HepG2 (cell line): ENCODE data around the gene NSL1. TPM values are rescaled to one million over a fixed set of nuclear protein-coding genes. Genes with fewer than 3 reads are reported as not detected.
A peak's percentile ranks its signal among the peaks of the same experiment; 100 is the strongest.

Experiments used
- FOXK1 ChIP-seq: sonication (generic); formaldehyde crosslinking; IDR thresholded peaks from 2 replicates; pipeline ENCODE4 v1.4.0; 2020; ENCODE audit warnings: low read depth, missing genetic modification reagents, borderline replicate concordance
- FOXO1 ChIP-seq: sonication (generic); formaldehyde crosslinking; IDR thresholded peaks from 2 replicates; pipeline ENCODE4 v1.4.0; 2020; ENCODE audit warnings: missing genetic modification reagents
- HNF1A ChIP-seq, 2 experiments: sonication (generic) in 1 of 2; formaldehyde crosslinking in 1 of 2; IDR thresholded peaks; 2 replicates each; pipeline versions ENCODE4 v1.4.0 to v1.6.1; 2016 to 2020; ENCODE audit warnings: borderline replicate concordance in 1 of 2, low read depth in 1 of 2, mild to moderate bottlenecking in 1 of 2, missing genetic modification reagents in 1 of 2
- MAZ ChIP-seq, 2 experiments: sonication (generic) in 1 of 2; formaldehyde crosslinking in 1 of 2; IDR thresholded peaks; 2 replicates each; pipeline versions ENCODE4 v1.5.0 to v1.6.1; 2012 to 2020; ENCODE audit warnings: low read depth in 2 of 2, mild to moderate bottlenecking in 2 of 2, borderline replicate concordance in 1 of 2, improper control_type of control experiment in 1 of 2, low read length in 1 of 2, missing genetic modification reagents in 1 of 2, moderate library complexity in 1 of 2
- NFKB2 ChIP-seq: sonication (generic); formaldehyde crosslinking; IDR thresholded peaks from 2 replicates; pipeline ENCODE4 v1.4.0; 2020; ENCODE audit warnings: missing genetic modification reagents, borderline replicate concordance
- ZNF17 ChIP-seq: sonication (generic); formaldehyde crosslinking; IDR thresholded peaks from 2 replicates; pipeline ENCODE4 v1.5.0; 2020; ENCODE audit warnings: mild to moderate bottlenecking, missing genetic modification reagents
- ZNF784 ChIP-seq: sonication (generic); formaldehyde crosslinking; IDR thresholded peaks from 2 replicates; pipeline ENCODE4 v1.5.1; 2020; ENCODE audit warnings: missing genetic modification reagents, mild to moderate bottlenecking, borderline replicate concordance
- ZNF792 ChIP-seq: IDR thresholded peaks from 2 replicates; pipeline ENCODE4 v1.6.1; 2016
- polyA plus RNA-seq, 8 experiments: library from polyadenylated mRNA; depleted of rRNA in 3 of 8; stranded (reverse) in 7 of 8; unstranded in 1 of 8; fragments of >200 nt; fragmentation: Illumina TruSeq in 4 of 8; extraction: Trizol in 4 of 8; gene quantifications; 2 replicates each; pipeline versions ENCODE4 v1.2.1 to v1.2.3, GENCODE V29; 2011 to 2016; ENCODE audit warnings: low read depth in 4 of 8, missing spikeins in 1 of 8, mixed read lengths in 1 of 8; ENCODE audit not compliant: insufficient read depth in 1 of 8
- total RNA-seq, 5 experiments: library from RNA; depleted of rRNA; stranded (reverse); fragments of >200 nt; fragmentation: Illumina TruSeq; extraction: Trizol; gene quantifications; 2 replicates each; pipeline ENCODE4 v1.2.3, GENCODE V29; 2016; ENCODE audit warnings: low read depth in 1 of 5
- TF ChIP-seq, protein P1 (sequence below): IDR thresholded peaks from 2 replicates; pipeline ENCODE4 v1.4.0; 2020; ENCODE audit warnings: mild to moderate bottlenecking, missing genetic modification reagents
- TF ChIP-seq, protein P2 (sequence below): sonication (generic); formaldehyde crosslinking; IDR thresholded peaks from 2 replicates; pipeline ENCODE4 v1.4.0; 2020; ENCODE audit warnings: mild to moderate bottlenecking, missing genetic modification reagents, borderline replicate concordance
- TF ChIP-seq, protein P3 (sequence below): sonication (generic); formaldehyde crosslinking; IDR thresholded peaks from 2 replicates; pipeline ENCODE4 v1.4.0; 2020; ENCODE audit warnings: mild to moderate bottlenecking, missing genetic modification reagents

Gene NSL1
- total and polyA plus RNA-seq, 2 of the 13 experiments (the other 11 are each of a cell fraction or from before 2014, with no cell fraction given) = 34.5 to 77.4 TPM

DNA sequence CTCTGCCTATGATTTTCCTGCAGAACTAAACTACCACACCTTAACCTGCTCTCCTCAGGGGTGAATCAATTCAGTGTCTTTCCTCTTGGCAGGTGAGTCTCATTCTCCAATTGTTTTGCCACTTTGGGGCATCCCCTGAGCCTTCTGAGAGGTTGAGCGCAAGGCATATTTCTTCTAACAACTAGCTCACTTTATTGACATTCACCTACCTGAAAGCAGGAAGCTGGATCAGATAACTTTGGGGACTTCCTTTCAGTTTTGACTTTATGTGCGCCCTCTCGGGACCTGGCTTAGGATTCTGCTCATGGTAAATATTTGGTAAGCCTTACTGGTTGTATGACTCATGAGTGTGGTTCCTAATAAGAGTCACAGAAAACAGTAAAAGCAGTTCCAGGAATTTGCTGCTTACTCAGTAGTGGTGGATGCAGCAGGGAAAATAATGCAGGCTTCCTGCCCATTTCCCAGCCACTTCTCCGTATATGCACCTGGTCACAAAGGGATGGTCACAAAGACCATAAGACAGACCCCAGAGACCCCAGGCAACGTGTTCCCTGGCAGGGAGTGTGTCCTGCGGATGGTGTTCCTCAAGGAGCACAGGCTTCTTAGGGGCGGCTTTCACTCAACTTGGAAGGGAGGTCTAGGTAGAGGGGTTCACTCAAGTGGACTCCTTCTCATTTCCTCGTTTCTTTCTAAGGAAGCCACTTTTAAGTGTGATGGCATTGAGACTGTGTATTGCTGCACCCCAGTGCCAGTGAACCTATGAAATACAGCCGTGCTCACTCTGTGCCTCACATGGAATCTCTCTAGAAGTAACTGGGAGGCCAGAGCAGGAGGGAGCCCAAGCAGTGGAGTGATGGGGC, 70.0 kb downstream of the NSL1 start (continued):
- peak; percentile 89; the same call in 1 of the 2 replicates for TF ChIP-seq ZNF792
- TF ChIP-seq NFKB2 (CRISPR knock-in tag) = no peak
- no peak for TF ChIP-seq ZNF17 (CRISPR knock-in tag)
- TF ChIP-seq, protein P1, sequence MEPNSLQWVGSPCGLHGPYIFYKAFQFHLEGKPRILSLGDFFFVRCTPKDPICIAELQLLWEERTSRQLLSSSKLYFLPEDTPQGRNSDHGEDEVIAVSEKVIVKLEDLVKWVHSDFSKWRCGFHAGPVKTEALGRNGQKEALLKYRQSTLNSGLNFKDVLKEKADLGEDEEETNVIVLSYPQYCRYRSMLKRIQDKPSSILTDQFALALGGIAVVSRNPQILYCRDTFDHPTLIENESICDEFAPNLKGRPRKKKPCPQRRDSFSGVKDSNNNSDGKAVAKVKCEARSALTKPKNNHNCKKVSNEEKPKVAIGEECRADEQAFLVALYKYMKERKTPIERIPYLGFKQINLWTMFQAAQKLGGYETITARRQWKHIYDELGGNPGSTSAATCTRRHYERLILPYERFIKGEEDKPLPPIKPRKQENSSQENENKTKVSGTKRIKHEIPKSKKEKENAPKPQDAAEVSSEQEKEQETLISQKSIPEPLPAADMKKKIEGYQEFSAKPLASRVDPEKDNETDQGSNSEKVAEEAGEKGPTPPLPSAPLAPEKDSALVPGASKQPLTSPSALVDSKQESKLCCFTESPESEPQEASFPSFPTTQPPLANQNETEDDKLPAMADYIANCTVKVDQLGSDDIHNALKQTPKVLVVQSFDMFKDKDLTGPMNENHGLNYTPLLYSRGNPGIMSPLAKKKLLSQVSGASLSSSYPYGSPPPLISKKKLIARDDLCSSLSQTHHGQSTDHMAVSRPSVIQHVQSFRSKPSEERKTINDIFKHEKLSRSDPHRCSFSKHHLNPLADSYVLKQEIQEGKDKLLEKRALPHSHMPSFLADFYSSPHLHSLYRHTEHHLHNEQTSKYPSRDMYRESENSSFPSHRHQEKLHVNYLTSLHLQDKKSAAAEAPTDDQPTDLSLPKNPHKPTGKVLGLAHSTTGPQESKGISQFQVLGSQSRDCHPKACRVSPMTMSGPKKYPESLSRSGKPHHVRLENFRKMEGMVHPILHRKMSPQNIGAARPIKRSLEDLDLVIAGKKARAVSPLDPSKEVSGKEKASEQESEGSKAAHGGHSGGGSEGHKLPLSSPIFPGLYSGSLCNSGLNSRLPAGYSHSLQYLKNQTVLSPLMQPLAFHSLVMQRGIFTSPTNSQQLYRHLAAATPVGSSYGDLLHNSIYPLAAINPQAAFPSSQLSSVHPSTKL (CRISPR knock-in tag) = peak; percentile 95
- peak; percentile 93 for TF ChIP-seq ZNF784 (CRISPR knock-in tag)
- TF ChIP-seq HNF1A (IDR thresholded peaks at IDR 0.05; ENCODE audit: low read depth) = peak; percentile 49; the same call in 1 of the 2 replicates
- peak; percentile 64; the same call in 1 of the 2 replicates for TF ChIP-seq HNF1A (CRISPR knock-in tag; IDR thresholded peaks at IDR 0.05; ENCODE audit: borderline replicate concordance)
- TF ChIP-seq FOXO1 (CRISPR knock-in tag) = peak; percentile 64; the same call in 1 of the 2 replicates
- TF ChIP-seq, protein P2, sequence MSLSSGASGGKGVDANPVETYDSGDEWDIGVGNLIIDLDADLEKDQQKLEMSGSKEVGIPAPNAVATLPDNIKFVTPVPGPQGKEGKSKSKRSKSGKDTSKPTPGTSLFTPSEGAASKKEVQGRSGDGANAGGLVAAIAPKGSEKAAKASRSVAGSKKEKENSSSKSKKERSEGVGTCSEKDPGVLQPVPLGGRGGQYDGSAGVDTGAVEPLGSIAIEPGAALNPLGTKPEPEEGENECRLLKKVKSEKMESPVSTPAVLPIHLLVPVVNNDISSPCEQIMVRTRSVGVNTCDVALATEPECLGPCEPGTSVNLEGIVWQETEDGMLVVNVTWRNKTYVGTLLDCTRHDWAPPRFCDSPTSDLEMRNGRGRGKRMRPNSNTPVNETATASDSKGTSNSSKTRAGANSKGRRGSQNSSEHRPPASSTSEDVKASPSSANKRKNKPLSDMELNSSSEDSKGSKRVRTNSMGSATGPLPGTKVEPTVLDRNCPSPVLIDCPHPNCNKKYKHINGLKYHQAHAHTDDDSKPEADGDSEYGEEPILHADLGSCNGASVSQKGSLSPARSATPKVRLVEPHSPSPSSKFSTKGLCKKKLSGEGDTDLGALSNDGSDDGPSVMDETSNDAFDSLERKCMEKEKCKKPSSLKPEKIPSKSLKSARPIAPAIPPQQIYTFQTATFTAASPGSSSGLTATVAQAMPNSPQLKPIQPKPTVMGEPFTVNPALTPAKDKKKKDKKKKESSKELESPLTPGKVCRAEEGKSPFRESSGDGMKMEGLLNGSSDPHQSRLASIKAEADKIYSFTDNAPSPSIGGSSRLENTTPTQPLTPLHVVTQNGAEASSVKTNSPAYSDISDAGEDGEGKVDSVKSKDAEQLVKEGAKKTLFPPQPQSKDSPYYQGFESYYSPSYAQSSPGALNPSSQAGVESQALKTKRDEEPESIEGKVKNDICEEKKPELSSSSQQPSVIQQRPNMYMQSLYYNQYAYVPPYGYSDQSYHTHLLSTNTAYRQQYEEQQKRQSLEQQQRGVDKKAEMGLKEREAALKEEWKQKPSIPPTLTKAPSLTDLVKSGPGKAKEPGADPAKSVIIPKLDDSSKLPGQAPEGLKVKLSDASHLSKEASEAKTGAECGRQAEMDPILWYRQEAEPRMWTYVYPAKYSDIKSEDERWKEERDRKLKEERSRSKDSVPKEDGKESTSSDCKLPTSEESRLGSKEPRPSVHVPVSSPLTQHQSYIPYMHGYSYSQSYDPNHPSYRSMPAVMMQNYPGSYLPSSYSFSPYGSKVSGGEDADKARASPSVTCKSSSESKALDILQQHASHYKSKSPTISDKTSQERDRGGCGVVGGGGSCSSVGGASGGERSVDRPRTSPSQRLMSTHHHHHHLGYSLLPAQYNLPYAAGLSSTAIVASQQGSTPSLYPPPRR (CRISPR knock-in tag) = peak; percentile 66; the same call in 1 of the 2 replicates
- no peak for TF ChIP-seq MAZ (IDR thresholded peaks at IDR 0.05; ENCODE audit: borderline replicate concordance, low read depth, low read length)
- no peak for TF ChIP-seq MAZ (CRISPR knock-in tag; IDR thresholded peaks at IDR 0.05; ENCODE audit: low read depth)
- TF ChIP-seq, protein P3, sequence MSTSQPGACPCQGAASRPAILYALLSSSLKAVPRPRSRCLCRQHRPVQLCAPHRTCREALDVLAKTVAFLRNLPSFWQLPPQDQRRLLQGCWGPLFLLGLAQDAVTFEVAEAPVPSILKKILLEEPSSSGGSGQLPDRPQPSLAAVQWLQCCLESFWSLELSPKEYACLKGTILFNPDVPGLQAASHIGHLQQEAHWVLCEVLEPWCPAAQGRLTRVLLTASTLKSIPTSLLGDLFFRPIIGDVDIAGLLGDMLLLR (CRISPR knock-in tag) = no peak
- peak; percentile 37; the same call in 1 of the 2 replicates for TF ChIP-seq FOXK1 (CRISPR knock-in tag)
